ENCODE results near the gene ZNF526.

Gene ZNF526

GRCh38 chr19:42224940-42225717 is 5.0 kb downstream of the ZNF526 start:
- no peak for DNase-seq

DNA sequence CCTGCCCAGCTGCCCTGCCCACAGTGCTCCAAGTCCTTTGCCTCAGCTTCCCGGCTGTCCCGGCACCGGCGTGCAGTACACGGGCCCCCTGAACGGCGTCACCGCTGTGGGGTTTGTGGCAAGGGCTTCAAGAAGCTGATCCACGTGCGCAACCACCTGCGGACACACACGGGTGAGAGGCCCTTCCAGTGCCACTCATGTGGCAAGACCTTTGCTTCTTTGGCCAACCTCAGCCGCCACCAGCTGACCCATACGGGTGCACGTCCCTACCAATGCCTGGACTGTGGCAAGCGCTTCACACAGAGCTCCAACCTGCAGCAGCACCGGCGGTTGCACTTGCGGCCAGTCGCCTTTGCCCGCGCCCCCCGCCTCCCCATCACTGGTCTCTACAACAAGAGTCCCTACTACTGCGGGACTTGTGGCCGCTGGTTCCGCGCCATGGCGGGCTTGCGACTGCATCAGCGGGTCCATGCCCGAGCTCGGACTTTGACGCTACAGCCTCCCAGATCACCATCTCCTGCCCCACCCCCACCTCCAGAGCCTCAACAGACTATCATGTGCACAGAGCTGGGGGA is 5.7 kb downstream of the ZNF526 start:
- DNase-seq = no peak

GRCh38 chr19:42226886-42227285 is 6.8 kb downstream of the ZNF526 start:
- DNase-seq = no peak

DNA sequence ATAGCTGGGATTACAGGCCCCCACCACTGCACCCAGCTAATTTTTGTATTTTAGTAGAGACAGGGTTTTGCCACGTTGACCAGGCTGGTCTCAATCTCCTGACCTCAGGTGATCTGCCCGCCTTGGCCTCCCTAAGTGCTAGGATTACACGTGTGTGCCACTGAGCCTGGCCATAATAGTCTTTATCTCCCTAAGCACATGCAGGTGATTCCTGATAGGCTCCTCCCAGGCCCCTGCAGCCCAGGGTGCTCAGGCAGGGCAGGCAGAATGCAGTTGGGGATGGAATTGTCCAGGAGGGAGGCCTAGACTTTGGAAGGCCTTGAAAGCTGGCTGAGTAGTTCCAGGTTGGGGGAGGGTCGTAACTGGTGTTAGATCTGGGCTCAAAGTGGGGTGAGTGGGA is 8.5 kb downstream of the ZNF526 start:
- no peak for DNase-seq

GRCh38 chr19:42229301-42229854 is 9.3 kb downstream of the ZNF526 start:
- no peak for DNase-seq

GRCh38 chr19:42229855-42230351 is 9.8 kb downstream of the ZNF526 start:
- no peak for DNase-seq

DNA sequence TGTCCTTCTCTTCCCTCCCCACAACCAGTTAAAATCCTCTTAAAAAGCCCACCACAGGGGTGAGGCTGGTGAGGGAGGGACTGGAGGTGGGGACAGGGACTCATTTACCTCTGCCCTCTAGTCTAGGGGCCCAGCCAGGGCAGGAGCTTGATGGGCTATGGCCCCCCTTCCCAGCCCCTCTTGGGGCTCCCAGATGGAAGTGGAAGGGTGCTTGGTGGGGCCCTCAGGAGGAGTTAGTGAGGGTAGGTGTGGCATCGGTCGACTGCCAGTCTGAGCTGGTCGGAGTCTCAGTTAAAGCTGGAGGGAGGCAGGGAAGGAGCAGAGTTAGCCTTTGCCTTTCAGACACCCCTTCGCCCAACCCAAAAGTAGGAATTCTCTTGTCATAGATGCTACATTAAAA is 10.5 kb downstream of the ZNF526 start:
- no peak for DNase-seq

DNA sequence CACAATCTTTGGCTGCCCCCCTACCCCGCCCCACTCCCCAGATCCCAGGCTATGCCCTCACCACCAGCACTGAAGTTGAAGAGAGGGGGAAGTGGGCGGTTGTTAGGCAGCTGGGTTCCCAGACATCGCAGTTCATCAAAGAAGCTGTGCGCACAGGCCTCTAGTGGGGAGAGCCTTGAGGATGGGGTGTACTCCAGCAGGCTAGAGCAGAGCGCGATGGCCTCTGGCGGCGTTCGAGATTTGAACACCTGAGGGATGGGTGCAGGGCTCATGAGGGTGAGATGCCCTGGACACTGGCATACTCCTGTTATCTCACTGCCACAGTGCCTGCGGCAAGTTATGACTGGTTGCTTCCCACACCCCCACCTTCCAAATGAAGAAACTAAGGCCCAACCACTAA is 12.3 kb downstream of the ZNF526 start:
- no peak for DNase-seq

DNA sequence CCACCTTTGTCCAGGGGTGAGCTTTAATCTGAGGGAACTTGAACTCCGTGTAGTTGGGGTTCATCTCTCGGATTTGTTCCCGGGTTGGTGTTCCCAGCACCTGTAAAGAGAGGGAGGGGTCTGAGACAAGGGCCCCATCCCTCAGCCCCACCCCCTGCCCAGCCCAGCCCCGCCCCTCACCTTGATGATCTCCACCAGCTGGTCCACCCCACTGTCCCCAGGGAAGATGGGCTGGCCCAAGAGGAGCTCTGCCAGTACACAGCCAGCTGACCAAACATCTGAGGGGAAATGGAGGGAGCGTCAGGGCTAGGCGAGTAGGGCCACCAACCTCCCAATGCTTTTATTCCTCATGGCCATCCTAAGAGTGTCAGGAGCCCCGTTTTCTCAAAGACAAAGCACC is 13.0 kb downstream of the ZNF526 start:
- DNase-seq = no peak

- DNase-seq = no peak
Measured at GRCh38 chr19:42233678-42234292, 13.7 kb downstream of the ZNF526 start.

DNA sequence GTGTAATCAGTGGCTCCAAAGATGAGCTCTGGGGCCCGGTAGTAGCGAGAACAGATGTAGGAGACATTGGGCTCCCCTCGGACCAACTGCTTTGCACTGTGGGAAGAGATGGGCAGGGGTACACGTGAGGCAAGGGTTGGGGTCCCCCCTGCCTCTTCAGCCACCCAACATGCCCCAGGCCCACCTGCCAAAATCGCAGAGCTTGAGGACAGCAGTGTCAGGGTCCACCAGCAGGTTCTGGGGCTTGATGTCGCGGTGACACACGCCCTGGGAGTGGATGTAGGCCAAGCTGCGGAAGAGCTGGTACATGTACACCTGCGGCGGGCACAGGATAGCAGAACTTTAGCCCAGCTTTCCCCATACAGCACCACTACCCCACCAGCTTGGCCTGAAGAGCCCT is 14.3 kb downstream of the ZNF526 start:
- DNase-seq = no peak

GRCh38 chr19:42235181-42235580 is 15.1 kb downstream of the ZNF526 start:
- DNase-seq = no peak

DNA sequence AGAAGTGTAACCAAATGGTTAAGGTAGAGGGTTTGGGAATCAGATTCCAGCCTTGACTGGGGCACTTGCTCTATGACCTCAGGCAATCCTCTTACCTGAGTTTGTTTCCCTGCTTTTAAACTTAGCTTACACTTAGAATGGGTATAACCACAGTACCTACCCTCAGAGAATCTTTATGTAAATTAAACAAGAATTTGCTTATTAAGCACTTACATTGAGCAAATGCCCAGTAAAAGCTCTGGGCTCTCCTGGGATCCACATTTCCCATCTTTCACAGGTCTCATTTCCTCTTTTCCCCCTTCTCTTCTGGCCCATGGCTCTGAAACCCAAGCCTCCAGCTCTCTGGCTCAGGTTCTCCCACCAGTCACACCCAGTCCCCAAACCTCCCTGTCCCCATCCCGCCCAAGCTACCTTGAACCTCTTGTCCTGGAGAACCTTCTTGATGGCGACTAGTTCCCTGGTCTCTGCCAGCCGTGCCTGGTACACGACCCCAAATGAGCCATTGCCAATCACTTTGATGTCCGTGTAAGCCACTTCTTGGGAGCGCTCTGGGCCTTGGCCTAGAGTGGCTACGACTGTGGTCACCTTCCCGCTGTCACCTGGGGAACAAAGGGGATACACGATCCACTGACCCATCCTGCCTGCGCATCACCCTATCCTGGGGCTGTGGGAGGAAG is 19.6 kb downstream of the ZNF526 start:
- no peak for DNase-seq

- DNase-seq = no peak
Measured at GRCh38 chr19:42241279-42241678, 21.2 kb downstream of the ZNF526 start.

GRCh38 chr19:42242069-42242511 is 22.0 kb downstream of the ZNF526 start:
- DNase-seq = no peak

DNA sequence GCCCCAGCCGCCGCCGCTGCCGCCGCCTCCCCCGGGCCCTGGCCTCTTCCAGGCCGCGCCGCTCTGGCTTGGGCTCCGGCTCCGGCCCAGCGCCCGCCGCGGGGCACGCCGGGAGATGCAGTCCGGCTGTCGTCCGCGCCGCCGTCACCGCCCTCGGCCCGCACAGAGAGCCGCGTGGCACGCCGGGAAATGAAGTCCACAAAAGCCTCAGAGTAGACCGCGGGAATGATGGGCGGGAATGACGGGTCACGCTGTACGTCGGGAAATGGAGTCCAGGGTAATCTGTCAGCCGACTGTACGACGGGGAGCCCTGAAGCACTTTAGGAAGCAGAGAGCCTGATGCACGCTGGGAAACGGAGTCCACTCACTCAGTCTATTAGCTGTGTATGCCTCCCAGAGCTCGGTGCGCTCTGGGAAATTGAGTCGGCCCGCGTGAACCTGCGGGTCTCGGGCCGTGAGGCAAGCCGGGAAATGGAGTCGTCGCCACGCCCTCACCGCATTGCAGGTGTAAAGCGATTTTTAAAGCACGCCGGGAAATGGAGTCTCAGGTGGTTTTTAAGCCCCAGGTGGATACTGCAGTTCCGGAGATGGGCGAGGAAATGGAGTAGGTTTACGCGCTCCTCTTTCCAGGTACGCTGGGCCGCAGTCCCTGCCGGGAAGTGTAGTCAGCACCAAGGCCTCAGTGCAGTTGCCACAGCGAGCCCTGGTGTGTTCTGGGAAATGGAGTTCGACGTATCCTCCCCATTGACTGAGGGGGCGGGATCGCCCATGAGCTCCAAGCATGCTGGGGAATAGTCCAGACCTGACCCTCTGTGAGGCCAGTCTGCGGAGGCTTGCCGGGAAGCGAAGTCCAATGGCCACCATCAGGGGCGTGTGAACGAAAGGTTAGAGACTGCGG is 22.6 kb downstream of the ZNF526 start, which contains the start of gene GSK3A:
Gene GSK3A (minus strand): TSS at position 91 of the 898 bp plus-strand sequence. CDS start 137 bp downstream, outside the sequence.
- peak; percentile 72 for DNase-seq

DNA sequence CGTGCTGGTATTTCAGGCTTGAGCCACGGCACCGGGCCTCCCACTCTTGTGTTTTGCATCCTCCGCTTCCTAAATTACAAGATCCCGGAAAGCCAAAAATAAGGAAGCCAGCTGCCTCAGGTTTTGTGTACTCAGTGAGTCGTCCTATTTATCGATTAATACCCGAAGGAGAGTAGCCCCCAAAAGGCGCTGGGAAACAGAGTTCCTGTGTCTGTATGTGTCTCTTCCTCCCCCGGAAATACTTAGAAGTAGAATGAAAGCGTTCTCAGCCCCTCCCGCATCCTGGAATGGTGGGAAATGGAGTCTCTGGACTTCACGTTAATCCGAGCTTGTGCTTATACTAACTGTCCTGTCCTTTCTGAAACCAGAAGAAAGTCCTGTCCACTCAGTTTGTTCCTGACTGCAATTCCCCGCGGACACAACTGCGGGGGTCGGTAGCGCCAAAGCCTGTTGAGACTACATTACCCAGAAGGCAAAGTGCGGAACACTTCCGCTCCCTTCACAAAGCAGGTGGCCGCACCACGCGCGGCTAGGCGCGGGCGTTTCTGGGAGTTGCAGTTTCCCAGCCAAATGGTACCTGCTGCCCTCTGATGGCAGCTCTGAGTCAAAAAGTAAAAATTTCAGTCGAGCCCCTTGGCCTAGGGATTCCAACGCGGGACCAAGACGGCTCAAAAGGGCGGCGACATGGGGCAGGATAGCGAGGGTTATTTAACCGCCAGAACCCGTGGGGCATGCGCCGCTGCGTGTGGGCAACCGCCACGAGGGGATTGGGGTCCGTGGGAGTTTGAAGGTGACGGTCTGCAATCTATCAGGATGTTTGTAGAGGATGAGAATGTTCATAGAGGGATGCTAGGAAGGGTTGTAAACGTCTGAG is 24.5 kb downstream of the ZNF526 start:
- DNase-seq = no peak

GRCh38 chr19:42245231-42245630 is 25.1 kb downstream of the ZNF526 start:
- no peak for DNase-seq

DNA sequence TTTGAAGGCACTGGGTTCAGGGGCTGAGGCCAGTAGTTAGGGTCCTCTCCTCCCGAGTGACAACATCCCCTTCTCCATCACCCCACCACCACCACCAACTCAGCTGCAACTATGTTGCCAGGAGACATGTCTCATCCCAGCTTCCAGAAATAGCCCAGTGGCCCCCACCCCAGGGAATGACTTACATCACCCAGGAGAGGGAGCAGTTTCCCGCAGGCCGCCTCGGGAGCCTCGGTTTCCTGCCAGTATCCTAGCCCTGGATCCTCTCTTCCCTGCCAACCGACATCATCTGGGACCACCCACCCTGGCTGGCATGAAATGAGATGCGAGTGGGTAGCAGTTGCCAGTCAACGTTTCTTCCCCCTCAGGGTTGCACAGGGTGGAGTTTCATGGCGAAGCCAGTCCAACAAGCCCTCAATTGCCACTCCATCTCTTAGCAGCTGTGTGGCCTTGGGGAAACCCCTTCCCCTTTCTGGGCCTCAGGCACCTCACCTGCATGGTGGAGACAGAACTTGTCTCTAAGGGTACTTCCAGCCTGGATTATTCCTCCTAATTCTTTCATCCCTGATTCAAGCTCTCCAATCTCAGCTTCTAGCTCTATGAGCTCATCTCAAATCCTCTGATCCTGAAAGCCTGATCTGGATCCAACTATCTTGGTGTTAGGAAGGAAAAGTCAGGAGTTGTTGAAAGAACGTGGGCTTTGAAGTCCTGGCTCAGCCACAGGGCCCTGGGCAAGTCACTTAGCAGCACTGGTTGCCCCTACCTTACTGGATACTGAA is 26.2 kb downstream of the ZNF526 start:
- no peak for DNase-seq
